Measurements from ENCODE around the gene C3orf33. TPM values are rescaled to one million over a fixed set of nuclear protein-coding genes. Genes with fewer than 3 reads are reported as not detected.

Gene C3orf33
- polyA plus RNA-seq, 4 donors: 10.7 to 18.6 (median 13.7) TPM

DNA sequence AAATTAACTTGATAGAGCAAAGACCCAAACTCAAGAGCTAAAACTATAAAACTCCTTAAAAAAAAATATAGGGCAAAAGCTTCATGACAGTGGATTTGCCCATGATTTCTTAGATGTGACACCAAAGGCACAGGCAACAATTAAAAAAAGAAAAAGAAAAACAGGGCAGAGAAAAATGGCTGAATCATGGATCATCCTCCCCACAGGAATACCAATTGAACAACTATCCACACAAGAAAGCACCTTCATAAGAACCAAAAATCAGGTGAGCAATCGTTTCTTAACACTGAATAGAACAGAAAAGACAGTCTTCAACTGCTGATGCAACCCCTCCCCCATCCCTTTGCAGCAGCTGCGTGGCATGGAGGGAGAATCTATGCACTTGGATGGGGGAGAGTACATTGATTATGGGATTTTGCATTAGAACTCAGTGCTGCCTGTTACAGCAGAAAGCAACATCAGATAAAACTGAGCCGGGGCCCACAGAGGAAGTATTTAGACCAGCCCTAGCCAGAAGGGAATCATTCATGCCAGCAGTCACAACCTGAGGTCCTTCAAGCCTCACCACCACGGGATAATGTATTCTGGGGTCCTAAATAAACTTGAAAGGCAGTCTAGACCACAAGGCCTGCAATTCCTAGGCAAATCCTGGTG, 15.7 kb downstream of the C3orf33 start:
- DNase-seq (ENCODE audit: low read depth in 4 of 4, low spot score in 3 of 4): no peak

DNA sequence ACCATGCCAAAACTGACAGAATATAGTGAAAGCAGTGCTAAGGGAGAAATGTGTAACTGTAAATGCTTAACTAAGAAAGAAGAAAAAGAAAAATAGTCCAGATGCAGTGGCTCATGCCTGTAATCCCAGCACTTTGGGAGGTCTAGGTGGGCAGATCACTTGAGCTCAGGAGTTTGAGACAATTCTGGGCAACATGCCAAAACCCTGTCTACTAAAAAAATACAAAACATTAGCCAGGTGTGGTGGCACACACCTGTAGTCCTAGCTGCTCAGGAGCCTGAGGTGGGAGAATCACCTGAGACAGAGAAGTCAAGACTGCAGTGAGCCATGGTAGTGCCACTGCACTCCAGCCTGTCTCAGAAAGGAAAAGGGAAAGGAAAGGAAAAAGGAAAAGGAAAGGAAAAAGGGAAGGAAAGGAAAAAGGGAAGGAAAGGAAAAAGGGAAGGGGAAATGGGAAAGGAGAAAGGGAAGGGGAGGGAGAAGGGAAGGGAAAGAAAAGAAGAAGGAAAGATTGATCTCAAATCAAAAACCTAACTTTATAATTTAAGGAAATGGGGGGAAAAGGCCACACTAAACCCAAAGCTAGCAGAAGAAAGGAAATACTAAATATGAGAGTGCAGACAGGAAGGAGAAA, 20.3 kb downstream of the C3orf33 start:
- DNase-seq (ENCODE audit: low read depth in 4 of 4, low spot score in 3 of 4): no peak

DNA sequence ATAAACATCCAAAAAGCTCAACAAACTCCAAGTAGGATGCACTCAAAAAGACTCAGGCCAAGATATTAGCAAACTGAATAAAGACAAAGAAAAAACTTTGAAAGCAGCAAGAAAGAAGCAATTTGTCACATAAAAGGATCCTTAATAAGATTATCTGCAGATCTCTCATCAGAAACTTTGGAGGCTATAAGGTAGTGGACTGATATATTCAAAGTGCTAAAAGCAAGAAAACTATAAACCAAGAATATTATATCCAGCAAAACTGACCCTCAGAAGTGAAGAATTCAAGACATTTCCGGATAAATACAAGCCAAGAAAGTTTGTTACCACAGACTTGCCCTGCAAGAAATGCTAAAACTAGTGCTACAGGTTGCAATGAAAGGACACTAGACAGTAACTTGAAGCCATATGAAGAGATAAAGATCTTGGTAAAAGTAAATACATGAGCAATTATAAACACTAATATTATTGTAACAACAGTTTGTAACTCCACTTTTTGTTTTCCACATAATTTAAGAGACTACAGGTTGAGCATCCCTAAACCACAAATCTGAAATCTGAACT, 23.6 kb downstream of the C3orf33 start:
- no peak for DNase-seq (ENCODE audit: low read depth in 4 of 4, low spot score in 3 of 4)

DNA sequence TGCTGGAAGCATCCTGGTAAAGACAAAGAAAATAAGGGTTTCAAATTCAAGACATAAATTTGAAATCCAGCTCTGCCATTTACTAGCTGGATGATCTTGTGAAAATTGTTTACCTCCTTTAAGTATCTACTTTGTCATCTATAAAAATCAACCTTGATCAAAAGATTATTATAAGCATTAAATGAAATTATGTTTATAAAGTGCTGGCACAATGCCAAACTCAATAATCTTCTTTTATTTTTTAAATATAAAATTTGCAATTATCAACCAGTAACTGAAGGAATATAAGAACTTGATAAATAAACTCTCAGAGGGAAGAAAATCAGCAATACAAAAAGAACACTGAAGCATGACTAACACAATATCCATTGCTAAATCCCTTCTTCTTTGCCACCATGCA, 25.8 kb downstream of the C3orf33 start:
- no peak for DNase-seq (ENCODE audit: low read depth in 4 of 4, low spot score in 3 of 4)

DNA sequence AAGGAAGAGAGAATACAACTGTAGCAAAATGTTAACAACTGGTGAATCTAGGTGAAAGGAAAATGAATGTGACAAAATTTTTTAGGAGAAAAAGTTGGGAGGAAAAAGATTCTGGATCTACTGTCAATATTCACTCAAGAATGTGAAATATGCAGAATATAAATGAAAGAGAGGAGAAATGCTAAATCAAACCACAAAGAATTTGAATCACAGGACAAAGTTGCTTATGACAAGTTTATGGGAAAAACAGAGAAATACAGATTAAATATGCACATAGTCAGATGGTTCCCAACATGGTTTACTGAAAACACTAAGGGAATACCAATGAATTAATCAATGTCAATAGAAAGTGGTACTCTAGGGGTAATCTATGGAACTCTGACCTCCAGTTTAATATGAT, 27.6 kb downstream of the C3orf33 start:
- no peak for DNase-seq (ENCODE audit: low read depth in 4 of 4, low spot score in 3 of 4)

DNA sequence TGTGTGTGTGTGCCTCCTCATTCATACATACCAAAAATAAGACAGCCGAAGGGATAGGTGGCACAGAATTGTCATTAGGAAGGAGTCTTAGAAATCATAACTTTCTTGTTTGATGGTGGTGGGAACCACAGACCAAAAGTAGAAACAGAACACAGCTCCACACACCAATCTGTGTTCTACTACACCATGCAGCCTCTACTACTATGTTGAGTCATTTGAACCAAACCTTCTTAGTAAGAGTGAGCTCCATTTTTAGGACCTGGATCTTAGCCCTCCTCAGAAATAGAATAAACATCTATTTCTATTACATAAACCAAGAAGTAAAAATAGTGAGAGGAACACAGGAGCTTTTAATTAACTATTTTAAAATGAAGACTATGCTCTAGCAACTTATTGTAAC, 33.3 kb downstream of the C3orf33 start:
- DNase-seq (ENCODE audit: low read depth in 4 of 4, low spot score in 3 of 4): no peak

DNA sequence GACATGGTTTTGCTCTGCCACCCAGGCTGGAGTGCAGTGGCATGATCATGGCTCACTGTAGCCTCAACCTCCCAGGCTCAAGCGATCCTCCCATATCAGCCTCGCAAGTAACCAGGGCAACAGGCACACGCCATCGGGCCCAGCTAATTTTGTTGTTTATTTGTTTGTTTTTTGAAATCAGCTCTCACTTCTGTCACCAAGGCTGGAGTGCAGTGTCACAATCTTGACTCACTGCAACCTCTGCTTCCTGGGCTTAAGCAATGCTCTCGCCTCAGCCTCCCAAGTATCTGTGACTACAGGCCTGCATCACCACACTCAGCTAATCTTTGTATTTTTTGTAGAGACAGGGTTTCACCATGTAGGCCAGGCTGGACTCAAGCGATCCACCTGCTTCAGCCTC, 35.0 kb downstream of the C3orf33 start:
- no peak for DNase-seq (ENCODE audit: low read depth in 4 of 4, low spot score in 3 of 4)

DNA sequence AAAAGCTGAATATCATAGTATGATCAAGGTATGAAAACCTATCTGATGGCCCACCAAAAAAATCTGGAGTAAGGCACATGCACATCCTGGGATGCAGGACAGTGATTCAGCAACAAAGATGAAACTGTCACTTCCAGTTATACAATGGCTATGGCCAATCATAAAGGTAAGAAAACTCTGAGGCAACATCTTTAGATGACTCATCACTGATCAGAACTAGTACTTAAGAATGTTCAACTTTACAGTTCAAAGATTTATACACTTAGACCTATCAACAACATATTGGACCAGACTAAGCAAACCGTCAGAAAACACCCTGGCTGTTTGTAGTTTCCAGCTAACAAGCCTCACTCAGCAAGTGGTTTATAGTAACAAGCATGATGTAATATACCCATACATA, 39.9 kb downstream of the C3orf33 start:
- no peak for DNase-seq (ENCODE audit: low read depth in 4 of 4, low spot score in 3 of 4)

DNA sequence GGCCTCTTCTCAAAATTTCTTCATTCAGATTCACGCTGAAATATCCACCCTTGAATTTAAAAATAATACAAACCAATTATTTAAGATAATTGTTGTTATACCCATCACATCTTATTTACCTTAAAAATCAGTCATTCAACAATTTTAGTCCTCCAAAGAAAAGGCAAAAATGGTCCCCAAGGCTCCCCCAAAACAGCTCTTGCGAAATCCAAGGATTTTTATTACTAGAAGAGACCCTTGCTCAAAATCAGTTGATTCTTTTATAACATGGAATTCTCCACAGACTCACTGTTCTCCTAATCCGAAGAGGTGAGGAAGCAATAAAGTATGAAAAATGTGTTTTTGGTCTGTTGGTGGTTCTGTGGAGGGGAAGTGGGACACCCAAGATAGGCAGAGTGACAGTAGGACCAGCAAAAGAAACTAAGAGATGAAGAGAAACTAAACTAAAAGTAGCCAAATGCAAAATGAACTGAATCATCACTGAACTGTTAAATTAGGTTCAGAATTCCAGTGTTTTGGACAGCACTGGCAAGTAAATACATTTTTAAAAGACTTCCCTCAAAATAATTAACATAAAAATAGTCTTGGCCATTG, 42.1 kb downstream of the C3orf33 start:
- no peak for DNase-seq (ENCODE audit: low read depth in 4 of 4, low spot score in 3 of 4)

DNA sequence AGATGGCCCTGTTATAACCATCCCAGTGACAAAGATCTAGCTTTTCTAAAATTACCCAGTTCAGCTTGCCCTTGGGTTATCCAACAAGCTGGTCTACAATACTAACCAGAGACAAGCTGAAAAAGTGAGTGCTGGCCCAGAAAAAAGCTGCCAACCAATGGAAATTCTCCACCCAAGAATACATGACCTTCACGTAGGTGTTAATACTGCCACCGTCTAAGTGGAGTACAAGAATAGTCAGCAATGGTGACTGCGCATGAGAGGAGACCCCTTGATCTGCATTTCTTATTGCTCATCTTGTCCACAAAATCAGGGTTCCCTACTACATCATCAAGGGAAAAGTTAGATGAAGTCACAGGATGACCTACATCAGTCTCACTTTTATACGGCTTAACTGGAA, 45.4 kb downstream of the C3orf33 start:
- no peak for DNase-seq (ENCODE audit: low read depth in 4 of 4, low spot score in 3 of 4)

DNA sequence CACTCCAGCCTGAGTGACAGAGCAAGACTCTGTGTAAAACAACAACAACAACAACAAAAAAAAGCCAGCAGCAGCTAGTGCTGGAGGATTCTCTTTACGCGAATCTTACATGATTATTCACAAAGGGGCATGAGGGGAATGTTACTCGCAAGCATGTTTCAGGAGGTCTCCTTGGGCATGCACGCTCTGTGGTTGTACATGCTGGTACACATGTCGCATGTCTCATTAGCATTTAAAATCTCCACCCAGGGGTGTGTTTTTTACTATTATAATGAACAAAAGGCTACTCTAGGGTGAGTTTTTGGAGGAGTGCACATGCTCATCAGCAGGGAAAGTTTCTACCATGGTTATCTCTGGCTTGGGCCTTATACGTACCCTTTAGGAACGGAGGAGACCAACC, 48.5 kb downstream of the C3orf33 start:
- no peak for DNase-seq (ENCODE audit: low read depth in 4 of 4, low spot score in 3 of 4)

DNA sequence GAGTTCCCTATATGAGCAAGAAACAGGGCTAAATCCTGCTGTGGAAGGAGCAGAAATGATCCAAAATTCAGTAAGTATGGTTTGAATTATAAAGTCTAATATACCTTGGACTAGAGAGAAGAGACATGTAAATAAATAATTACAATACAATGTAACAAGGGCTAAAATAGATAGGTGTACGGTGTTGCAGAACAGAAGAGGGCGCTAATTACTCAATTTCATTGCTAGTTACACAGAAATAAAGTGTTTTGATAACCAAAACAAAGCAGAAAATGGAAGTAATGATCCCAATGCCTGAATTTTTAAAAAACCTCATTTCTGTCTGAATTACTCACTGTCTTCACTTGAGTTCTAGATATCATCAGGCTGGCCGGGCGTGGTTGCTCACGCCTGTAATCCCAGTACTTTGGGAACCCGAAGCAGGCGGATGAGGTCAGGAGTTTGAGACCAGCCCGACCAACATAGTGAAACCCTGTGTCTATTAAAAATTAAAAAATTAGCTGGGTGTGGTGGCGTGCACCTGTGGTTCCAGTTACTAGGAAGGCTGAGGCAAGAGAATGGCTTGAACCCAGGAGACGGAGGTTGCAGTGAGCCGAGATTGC, 52.9 kb downstream of the C3orf33 start:
- no peak for DNase-seq (ENCODE audit: low read depth in 4 of 4, low spot score in 3 of 4)

DNA sequence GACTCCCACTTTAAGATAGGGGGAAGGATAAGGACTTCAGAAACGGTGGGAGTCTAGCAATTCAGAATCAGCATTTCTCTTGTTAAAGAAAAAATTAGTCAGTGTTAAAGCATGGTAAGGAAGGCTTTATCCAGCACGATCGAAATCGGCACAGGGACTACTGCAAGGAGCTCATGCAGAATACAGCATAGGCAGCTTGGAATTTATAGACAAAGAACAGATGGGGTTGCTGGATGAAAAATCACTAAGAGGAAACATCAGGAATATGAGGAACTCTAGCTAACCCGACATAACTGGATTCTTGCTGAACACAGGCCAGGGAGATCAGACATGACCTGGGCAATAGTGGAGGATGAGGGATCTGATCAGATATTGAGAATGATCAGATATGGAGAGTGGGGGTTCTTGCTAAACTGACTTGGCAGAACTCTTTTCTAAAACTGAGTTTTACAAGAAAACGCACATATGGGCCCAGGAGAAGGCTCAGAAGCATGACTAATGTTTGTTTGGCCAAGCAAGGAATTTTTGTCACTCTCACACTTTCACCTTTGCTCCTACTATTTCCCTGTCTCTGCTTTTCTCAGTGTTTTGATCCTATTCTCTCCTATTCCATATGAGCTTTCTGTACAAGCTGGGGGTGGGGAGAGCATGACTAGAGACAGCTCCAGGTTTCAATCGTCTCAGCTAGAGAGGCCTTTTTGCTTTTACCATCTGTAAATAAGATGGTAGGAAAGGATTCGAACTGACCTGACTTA, 57.3 kb downstream of the C3orf33 start:
- DNase-seq (ENCODE audit: low read depth in 4 of 4, low spot score in 3 of 4): no peak

DNA sequence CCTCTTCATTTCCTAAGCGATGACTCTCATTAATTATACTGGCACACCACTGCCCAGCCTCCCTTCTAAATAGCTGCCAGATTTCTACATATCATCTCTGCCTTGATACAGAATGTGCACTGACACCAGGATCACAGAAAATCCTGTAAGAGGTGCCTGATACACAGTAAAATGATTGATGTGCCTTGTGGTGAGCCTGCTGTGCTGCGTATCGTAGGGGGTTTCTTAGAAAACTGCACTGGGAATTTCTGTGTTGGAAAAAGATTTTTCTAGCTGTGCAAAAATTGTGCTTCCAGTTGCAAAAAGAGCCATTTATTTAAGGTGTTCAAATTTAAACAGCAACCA, 58.2 kb downstream of the C3orf33 start:
- no peak for DNase-seq (ENCODE audit: low read depth in 4 of 4, low spot score in 3 of 4)

DNA sequence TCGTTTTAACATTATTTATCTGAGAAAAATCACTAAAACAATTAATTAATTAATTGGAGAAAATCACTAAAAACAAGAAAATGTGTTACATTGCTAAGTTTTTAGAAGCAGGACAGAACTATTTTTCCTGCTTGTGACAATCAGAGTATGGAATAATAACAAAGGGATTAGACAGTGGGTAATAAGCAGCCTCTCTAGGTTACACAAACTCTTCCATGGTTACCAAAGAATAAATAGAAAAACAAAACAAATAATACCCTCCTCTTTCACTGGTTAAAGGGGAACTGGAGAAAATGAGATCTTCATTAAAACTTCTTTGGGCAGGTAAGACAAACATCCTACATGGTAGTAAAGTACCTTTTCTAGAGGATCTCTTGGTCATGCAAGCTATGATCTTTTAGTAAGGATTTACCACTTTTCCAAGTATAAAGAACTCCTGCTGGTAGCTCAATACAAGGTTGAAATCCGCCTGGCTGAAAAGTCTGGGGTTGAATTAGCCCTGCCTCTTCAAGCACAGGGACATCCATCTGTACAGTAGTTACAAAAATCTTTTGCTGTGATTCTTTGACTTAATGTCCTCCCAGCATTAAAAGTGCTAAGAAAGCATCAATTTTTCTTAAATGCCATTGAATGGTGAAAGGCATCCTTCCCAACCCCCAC, 58.7 kb downstream of the C3orf33 start:
- DNase-seq (ENCODE audit: low read depth in 4 of 4, low spot score in 3 of 4): no peak

DNA sequence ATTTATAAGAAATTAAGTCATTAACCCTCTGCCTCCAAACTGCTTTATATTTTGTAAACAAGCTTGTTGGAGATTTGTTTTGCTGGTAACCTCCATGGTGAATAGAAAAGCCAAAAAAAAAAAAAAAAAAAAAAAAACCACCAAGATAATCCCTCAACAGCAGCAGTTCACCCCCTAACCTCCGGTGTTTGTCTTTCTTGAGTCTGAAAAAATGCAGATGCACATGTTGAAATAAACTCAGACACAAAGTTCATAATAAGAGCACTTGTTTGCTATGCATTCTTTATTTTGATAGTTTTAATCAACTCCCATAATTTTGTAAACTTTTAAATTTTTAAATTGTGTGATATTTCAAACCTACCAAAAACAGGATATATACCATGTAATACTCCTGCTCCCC, 59.4 kb downstream of the C3orf33 start:
- DNase-seq (ENCODE audit: low read depth in 4 of 4, low spot score in 3 of 4): no peak

DNA sequence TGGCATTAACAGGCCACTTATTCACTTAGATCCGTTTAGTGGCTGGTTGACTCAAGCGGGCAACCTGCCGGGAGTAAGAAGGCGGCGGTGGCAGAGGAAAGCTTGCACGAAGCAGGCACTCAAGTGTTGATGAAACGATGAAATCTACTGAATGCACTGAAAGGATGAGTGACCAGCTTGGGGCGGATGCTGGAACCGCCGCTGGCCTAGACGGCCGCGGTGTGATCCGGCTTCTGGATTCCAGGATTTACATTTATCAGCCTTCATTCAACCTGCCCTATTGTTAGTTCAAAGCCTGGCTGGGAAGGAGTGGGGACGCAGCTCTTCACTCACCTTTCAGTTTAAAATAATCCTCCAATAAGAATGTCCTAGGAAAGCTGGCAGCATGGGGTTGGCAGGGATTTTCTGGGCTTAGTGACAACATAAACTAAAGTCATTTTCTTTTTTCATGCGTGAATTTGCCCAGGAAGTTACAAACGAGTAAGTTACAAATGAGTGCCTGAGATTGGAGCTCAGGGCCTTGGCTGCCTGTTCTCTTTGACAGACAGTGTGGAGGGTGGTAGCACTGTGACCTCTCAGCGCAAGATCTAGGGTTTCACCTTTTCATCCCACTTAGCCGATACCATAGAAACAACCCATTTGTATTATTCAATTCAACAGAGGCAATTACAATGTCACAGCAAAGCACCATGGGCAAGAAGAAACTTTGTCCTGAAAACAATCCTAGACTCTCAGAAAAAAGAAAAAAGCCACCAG, 60.1 kb downstream of the C3orf33 start:
- no peak for DNase-seq (ENCODE audit: low read depth in 4 of 4, low spot score in 3 of 4)

DNA sequence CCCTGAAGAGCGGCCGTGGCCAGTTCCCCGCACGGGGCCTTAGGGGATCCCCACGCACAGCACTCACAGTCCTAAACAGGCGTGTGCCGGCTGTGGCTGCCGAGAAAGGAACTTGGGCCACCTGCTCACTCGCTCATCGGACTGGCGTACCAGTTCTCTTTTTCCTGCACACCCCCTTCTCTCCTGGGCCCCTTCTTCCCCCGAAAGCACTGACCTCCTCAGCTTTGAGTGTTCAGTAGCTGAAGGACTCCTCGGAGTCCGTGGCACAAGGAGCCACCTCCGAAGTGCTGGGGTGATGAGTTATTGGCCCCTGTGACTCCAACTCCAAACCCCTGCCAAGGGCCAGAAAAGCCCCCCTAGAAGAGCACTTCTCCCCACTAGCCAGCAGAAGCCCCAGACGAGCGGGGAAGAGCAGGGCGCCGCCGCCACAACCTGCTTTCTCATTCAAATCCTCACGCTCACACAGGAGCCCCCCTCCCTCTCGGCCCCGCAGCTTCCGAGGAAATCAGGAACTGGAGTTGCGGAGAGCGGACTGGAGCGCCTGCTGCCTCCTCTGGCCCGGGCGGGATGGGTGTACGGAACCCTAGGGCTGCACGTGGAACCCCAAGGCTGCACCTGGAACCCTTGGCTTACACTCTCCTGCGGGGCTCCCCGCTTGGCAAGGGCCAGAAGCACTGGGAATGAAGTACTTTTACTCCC, 61.3 kb downstream of the C3orf33 start, which contains the start of gene PLCH1:
Gene PLCH1 (minus strand): TSS at position 446 of the 699 bp plus-strand sequence. CDS start 40,847 bp downstream, outside the sequence.
- no peak for DNase-seq (ENCODE audit: low read depth in 4 of 4, low spot score in 3 of 4)
